K562 (cell line): ENCODE data around the gene STK4. TPM values are rescaled to one million over a fixed set of nuclear protein-coding genes. Genes with fewer than 3 reads are reported as not detected.
A peak's percentile ranks its signal among the peaks of the same experiment; 100 is the strongest.

Experiments used
- BHLHE40 ChIP-seq: IDR thresholded peaks from 2 replicates; pipeline ENCODE4 v1.6.1; 2011; ENCODE audit warnings: low read length, improper control_type of control experiment
- CC2D1A ChIP-seq: fragments of 450-650 bp; IDR thresholded peaks from 2 replicates; pipeline ENCODE4 v1.6.1; 2017; ENCODE audit warnings: mild to moderate bottlenecking
- JUND ChIP-seq, 2 experiments: IDR thresholded peaks; 2 replicates in 1 of 2; 3 replicates in 1 of 2; pipeline ENCODE4 v1.6.1; 2011; ENCODE audit warnings: borderline replicate concordance in 2 of 2, low read depth in 2 of 2, low read length in 2 of 2, improper control_type of control experiment in 1 of 2, missing biosample characterization in 1 of 2, missing genetic modification characterization in 1 of 2, missing genetic modification reagents in 1 of 2
- RNF2 ChIP-seq: sonication (generic); IDR thresholded peaks from 2 replicates; pipeline ENCODE4 v1.6.1; 2016
- polyA plus RNA-seq, 8 experiments: library from polyadenylated mRNA; depleted of rRNA in 4 of 8; stranded (reverse) in 5 of 8; unstranded in 3 of 8; fragments of >200 nt; fragmentation: Nextera tagmentation in 2 of 8; fragmentation: Illumina TruSeq in 1 of 8; extraction: Ambion mirVana in 2 of 8; extraction: Trizol in 1 of 8; gene quantifications; 2 replicates each; pipeline versions ENCODE4 v1.2.1 to v1.2.3, GENCODE V29; 2011 to 2014; ENCODE audit warnings: inconsistent platforms in 1 of 8, missing spikeins in 1 of 8
- total RNA-seq, 7 experiments: library from RNA; depleted of rRNA in 6 of 7; stranded (reverse); fragments of >200 nt in 6 of 7; fragmentation: Illumina TruSeq in 2 of 7; extraction: Trizol in 2 of 7; gene quantifications; 2 replicates each; pipeline versions ENCODE4 v1.2.1 to v1.2.3, GENCODE V29; 2011 to 2021; ENCODE audit warnings: low replicate concordance in 1 of 7
- TF ChIP-seq, protein P1 (sequence below), 2 experiments: fragments of 450-650 bp; formaldehyde crosslinking in 1 of 2; IDR thresholded peaks; 2 replicates each; pipeline versions ENCODE4 v1.4.0 to v1.6.1; 2014 to 2020; ENCODE audit warnings: mild to moderate bottlenecking in 2 of 2, borderline replicate concordance in 1 of 2, low read depth in 1 of 2
- TF ChIP-seq, protein P2 (sequence below): fragments of 200-800 bp; sonication (Bioruptor generic); IDR thresholded peaks from 2 replicates; pipeline ENCODE4 v1.6.1; 2017; ENCODE audit warnings: missing genetic modification characterization, missing compliant biosample characterization
- TF ChIP-seq, protein P3 (sequence below): fragments of 250-450 bp; sonication (Bioruptor Pico); IDR thresholded peaks from 2 replicates; pipeline ENCODE4 v1.9.0; 2021; ENCODE audit warnings: mild to moderate bottlenecking, inconsistent platforms
- TF ChIP-seq, protein P4 (sequence below): sonication (generic); formaldehyde crosslinking; IDR thresholded peaks from 2 replicates; pipeline ENCODE4 v1.5.0; 2020; ENCODE audit warnings: missing genetic modification reagents
- TF ChIP-seq, protein P5 (sequence below): fragments of 450-650 bp; IDR thresholded peaks from 2 replicates; pipeline ENCODE4 v1.7.1; 2018; ENCODE audit warnings: mild to moderate bottlenecking, low read depth; ENCODE audit not compliant: partially characterized antibody

STK4 gene
- total and polyA plus RNA-seq, 9 of the 15 experiments (the other 6 are each of a cell fraction or from before 2014, with no cell fraction given), result 11.9 to 30.6 (median 22.2) TPM

DNA sequence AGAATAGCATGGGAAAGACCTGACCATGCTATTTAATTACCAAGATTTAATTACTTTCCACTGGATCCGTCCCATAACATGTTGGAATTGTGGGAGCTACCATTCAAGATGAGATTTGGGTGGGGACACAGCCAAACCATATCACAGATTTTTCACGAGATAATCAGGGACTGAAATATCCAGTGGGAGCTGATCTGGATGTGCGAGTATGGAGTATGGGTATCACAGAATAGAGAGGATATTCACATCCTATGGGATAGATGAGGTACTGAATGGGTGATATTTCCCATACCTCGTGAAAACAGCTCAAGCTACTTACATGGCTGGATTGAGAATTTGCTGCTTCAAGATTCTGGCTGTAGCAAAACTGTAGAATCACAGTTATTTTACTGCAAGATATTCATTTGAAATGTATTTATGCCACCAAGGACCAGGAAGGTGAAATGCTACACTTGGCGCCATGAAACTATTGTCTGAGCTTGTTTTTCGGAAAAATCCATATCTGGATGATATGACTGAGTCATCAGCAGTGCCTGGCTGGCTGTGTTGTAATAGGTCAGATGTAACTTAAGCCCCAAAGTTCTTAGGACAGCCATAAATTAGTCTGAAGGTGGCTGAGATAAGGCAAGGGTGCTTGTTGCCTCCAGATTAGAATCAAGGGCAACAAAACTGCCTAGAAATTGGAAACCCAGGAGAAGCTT, 104.8 kb downstream of the STK4 start (continued):
- TF ChIP-seq, protein P1, sequence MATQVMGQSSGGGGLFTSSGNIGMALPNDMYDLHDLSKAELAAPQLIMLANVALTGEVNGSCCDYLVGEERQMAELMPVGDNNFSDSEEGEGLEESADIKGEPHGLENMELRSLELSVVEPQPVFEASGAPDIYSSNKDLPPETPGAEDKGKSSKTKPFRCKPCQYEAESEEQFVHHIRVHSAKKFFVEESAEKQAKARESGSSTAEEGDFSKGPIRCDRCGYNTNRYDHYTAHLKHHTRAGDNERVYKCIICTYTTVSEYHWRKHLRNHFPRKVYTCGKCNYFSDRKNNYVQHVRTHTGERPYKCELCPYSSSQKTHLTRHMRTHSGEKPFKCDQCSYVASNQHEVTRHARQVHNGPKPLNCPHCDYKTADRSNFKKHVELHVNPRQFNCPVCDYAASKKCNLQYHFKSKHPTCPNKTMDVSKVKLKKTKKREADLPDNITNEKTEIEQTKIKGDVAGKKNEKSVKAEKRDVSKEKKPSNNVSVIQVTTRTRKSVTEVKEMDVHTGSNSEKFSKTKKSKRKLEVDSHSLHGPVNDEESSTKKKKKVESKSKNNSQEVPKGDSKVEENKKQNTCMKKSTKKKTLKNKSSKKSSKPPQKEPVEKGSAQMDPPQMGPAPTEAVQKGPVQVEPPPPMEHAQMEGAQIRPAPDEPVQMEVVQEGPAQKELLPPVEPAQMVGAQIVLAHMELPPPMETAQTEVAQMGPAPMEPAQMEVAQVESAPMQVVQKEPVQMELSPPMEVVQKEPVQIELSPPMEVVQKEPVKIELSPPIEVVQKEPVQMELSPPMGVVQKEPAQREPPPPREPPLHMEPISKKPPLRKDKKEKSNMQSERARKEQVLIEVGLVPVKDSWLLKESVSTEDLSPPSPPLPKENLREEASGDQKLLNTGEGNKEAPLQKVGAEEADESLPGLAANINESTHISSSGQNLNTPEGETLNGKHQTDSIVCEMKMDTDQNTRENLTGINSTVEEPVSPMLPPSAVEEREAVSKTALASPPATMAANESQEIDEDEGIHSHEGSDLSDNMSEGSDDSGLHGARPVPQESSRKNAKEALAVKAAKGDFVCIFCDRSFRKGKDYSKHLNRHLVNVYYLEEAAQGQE (IDR thresholded peaks at IDR 0.05; ENCODE audit: borderline replicate concordance), result peak; percentile 28; the same call in 1 of the 2 replicates
- TF ChIP-seq, protein P1 (CRISPR knock-in tag; IDR thresholded peaks at IDR 0.05; ENCODE audit: low read depth), result no peak
- TF ChIP-seq CC2D1A, result no peak; the same call in 1 of the 2 replicates
- peak; percentile 76 for TF ChIP-seq RNF2
- TF ChIP-seq BHLHE40, result no peak; the same call in 1 of the 2 replicates
- TF ChIP-seq JUND (IDR thresholded peaks at IDR 0.05; ENCODE audit: borderline replicate concordance, low read depth, low read length), result peak; percentile 98
- TF ChIP-seq JUND (tag; IDR thresholded peaks at IDR 0.05; ENCODE audit: borderline replicate concordance, low read depth, low read length), result peak; percentile 97; the same call in 2 of the 3 replicates
- TF ChIP-seq, protein P2, sequence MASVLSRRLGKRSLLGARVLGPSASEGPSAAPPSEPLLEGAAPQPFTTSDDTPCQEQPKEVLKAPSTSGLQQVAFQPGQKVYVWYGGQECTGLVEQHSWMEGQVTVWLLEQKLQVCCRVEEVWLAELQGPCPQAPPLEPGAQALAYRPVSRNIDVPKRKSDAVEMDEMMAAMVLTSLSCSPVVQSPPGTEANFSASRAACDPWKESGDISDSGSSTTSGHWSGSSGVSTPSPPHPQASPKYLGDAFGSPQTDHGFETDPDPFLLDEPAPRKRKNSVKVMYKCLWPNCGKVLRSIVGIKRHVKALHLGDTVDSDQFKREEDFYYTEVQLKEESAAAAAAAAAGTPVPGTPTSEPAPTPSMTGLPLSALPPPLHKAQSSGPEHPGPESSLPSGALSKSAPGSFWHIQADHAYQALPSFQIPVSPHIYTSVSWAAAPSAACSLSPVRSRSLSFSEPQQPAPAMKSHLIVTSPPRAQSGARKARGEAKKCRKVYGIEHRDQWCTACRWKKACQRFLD (CRISPR knock-in tag), result 0 out of 2 replicates have a peak, but pooled peaks have one; percentile 40
- TF ChIP-seq, protein P3, sequence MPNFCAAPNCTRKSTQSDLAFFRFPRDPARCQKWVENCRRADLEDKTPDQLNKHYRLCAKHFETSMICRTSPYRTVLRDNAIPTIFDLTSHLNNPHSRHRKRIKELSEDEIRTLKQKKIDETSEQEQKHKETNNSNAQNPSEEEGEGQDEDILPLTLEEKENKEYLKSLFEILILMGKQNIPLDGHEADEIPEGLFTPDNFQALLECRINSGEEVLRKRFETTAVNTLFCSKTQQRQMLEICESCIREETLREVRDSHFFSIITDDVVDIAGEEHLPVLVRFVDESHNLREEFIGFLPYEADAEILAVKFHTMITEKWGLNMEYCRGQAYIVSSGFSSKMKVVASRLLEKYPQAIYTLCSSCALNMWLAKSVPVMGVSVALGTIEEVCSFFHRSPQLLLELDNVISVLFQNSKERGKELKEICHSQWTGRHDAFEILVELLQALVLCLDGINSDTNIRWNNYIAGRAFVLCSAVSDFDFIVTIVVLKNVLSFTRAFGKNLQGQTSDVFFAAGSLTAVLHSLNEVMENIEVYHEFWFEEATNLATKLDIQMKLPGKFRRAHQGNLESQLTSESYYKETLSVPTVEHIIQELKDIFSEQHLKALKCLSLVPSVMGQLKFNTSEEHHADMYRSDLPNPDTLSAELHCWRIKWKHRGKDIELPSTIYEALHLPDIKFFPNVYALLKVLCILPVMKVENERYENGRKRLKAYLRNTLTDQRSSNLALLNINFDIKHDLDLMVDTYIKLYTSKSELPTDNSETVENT (CRISPR knock-in tag), result no peak
- TF ChIP-seq, protein P4, sequence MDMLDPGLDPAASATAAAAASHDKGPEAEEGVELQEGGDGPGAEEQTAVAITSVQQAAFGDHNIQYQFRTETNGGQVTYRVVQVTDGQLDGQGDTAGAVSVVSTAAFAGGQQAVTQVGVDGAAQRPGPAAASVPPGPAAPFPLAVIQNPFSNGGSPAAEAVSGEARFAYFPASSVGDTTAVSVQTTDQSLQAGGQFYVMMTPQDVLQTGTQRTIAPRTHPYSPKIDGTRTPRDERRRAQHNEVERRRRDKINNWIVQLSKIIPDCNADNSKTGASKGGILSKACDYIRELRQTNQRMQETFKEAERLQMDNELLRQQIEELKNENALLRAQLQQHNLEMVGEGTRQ, result no peak
- TF ChIP-seq, protein P5, sequence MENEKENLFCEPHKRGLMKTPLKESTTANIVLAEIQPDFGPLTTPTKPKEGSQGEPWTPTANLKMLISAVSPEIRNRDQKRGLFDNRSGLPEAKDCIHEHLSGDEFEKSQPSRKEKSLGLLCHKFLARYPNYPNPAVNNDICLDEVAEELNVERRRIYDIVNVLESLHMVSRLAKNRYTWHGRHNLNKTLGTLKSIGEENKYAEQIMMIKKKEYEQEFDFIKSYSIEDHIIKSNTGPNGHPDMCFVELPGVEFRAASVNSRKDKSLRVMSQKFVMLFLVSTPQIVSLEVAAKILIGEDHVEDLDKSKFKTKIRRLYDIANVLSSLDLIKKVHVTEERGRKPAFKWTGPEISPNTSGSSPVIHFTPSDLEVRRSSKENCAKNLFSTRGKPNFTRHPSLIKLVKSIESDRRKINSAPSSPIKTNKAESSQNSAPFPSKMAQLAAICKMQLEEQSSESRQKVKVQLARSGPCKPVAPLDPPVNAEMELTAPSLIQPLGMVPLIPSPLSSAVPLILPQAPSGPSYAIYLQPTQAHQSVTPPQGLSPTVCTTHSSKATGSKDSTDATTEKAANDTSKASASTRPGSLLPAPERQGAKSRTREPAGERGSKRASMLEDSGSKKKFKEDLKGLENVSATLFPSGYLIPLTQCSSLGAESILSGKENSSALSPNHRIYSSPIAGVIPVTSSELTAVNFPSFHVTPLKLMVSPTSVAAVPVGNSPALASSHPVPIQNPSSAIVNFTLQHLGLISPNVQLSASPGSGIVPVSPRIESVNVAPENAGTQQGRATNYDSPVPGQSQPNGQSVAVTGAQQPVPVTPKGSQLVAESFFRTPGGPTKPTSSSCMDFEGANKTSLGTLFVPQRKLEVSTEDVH, result peak; percentile 39
